SK-N-SH (cell line): ENCODE measurements around the gene WFDC12. TPM values are rescaled to one million over a fixed set of nuclear protein-coding genes. Genes with fewer than 3 reads are reported as not detected.

Source experiments
- CTCF ChIA-PET: fragments of 300-600, 350-600 bp; formaldehyde crosslinking; extraction: SDS; loops from one replicate; lab custom pipeline; 2021; lab: Yijun Ruan, JAX
- POLR2A ChIA-PET: fragments of 350-600 bp; sonication (Branson Sonifier 250); formaldehyde crosslinking; extraction: SDS; loops from one replicate; lab custom pipeline; 2020; ENCODE audit warnings: antibody characterized with exemption, inconsistent platforms; lab: Yijun Ruan, JAX
- DNase-seq: peaks from one replicate; pipeline ENCODE4 v3.0.0; 2012
- H2AFZ ChIP-seq: fragments of 200-600 bp; sonication (generic); 2 replicates; pipeline ENCODE4 v1.8.1; 2016; ENCODE audit warnings: antibody characterized with exemption, mild to moderate bottlenecking, low read depth
- H3F3A ChIP-seq: fragments of 200-600 bp; sonication (generic); replicated peaks from 2 replicates; pipeline ENCODE3; 2016; ENCODE audit warnings: antibody characterized with exemption, mild to moderate bottlenecking; ENCODE audit not compliant: insufficient read depth
- H3K27ac ChIP-seq, 2 experiments: fragments of 200-500 bp in 1 of 2; fragments of 200-600 bp in 1 of 2; sonication (Bioruptor generic) in 1 of 2; sonication (generic), shearing (Covaris generic) in 1 of 2; 2 replicates each; pipeline versions ENCODE4 v1.5.1 to v1.6.1; 2014 to 2016; ENCODE audit warnings: low read depth in 2 of 2, inconsistent platforms in 1 of 2, low read length in 1 of 2, mild to moderate bottlenecking in 1 of 2, mixed read lengths in 1 of 2
- H3K27me3 ChIP-seq: fragments of 200-600 bp; sonication (generic), shearing (Covaris generic); 2 replicates; pipeline ENCODE4 v1.6.1; 2016; ENCODE audit warnings: mixed run types; ENCODE audit not compliant: insufficient read depth
- H3K36me3 ChIP-seq, 2 experiments: fragments of 200-500 bp in 1 of 2; fragments of 200-600 bp in 1 of 2; sonication (Bioruptor generic) in 1 of 2; sonication (generic) in 1 of 2; replicated peaks in 1 of 2; 2 replicates each; pipeline versions ENCODE3 to v1.5.1; 2014 to 2016; ENCODE audit warnings: low read length in 1 of 2, mild to moderate bottlenecking in 1 of 2; ENCODE audit not compliant: insufficient read depth in 2 of 2, control insufficient read depth in 1 of 2
- H3K4me1 ChIP-seq, 2 experiments: fragments of 200-500 bp in 1 of 2; fragments of 200-600 bp in 1 of 2; sonication (Bioruptor generic) in 1 of 2; sonication (generic), shearing (Covaris generic) in 1 of 2; 2 replicates each; pipeline versions ENCODE4 v1.5.1 to v1.6.1; 2014 to 2016; ENCODE audit warnings: low read depth in 1 of 2, low read length in 1 of 2, mixed run types in 1 of 2; ENCODE audit not compliant: insufficient read depth in 2 of 2, control insufficient read depth in 1 of 2
- H3K4me2 ChIP-seq: fragments of 200-600 bp; sonication (generic), shearing (Covaris generic); 2 replicates; pipeline ENCODE4 v1.6.1; 2017; ENCODE audit warnings: mixed run types
- H3K4me3 ChIP-seq, 2 experiments: fragments of 200-500 bp in 1 of 2; fragments of 200-600 bp in 1 of 2; sonication (Bioruptor generic) in 1 of 2; sonication (generic), shearing (Covaris generic) in 1 of 2; 2 replicates each; pipeline versions ENCODE4 v1.5.1 to v1.8.1; 2014 to 2016; ENCODE audit warnings: low read depth in 2 of 2, inconsistent platforms in 1 of 2, low read length in 1 of 2, mild to moderate bottlenecking in 1 of 2, mixed read lengths in 1 of 2, moderate library complexity in 1 of 2
- H3K79me2 ChIP-seq: fragments of 200-600 bp; sonication (generic); 2 replicates; pipeline ENCODE4 v1.8.1; 2017; ENCODE audit warnings: mild to moderate bottlenecking; ENCODE audit not compliant: insufficient read depth
- H3K9ac ChIP-seq: fragments of 200-600 bp; sonication (generic); 2 replicates; pipeline ENCODE4 v1.6.1; 2017; ENCODE audit warnings: mixed run types
- H3K9me2 ChIP-seq: fragments of 200-600 bp; sonication (generic); 2 replicates; pipeline ENCODE4 v1.6.1; 2017; ENCODE audit warnings: mixed run types
- H3K9me3 ChIP-seq: fragments of 200-600 bp; sonication (generic); 2 replicates; pipeline ENCODE4 v1.6.1; 2017; ENCODE audit warnings: mixed run types, mild to moderate bottlenecking, moderate library complexity
- H4K20me1 ChIP-seq: fragments of 200-600 bp; sonication (generic); 2 replicates; pipeline ENCODE4 v1.6.1; 2017; ENCODE audit warnings: mild to moderate bottlenecking, mixed run types; ENCODE audit not compliant: insufficient read depth
- EZH2phosphoT487 ChIP-seq: fragments of 200-600 bp; sonication (generic); IDR thresholded peaks from 2 replicates; pipeline ENCODE4 v1.6.1; 2017; ENCODE audit warnings: low read depth, mixed run types, mild to moderate bottlenecking, antibody characterized with exemption, moderate library complexity, borderline replicate concordance
- FOSL2 ChIP-seq: IDR thresholded peaks from 2 replicates; pipeline ENCODE4 v1.4.0; 2012; ENCODE audit warnings: low read depth, mild to moderate bottlenecking, moderate library complexity, borderline replicate concordance
- GATA2 ChIP-seq: sonication (generic); formaldehyde crosslinking; IDR thresholded peaks from 2 replicates; pipeline ENCODE4 v1.5.0; 2020; ENCODE audit warnings: mild to moderate bottlenecking, missing genetic modification reagents
- MXI1 ChIP-seq: IDR thresholded peaks from 2 replicates; pipeline ENCODE4 v1.6.1; 2012; ENCODE audit warnings: mild to moderate bottlenecking, low read depth, low read length, improper control_type of control experiment
- NFIC ChIP-seq: IDR thresholded peaks from 2 replicates; pipeline ENCODE4 v1.4.0; 2012; ENCODE audit warnings: borderline replicate concordance
- RAD21 ChIP-seq: IDR thresholded peaks from 2 replicates; pipeline ENCODE4 v1.6.1; 2012; ENCODE audit warnings: mild to moderate bottlenecking, low read length
- SIN3A ChIP-seq: IDR thresholded peaks from 2 replicates; pipeline ENCODE4 v1.6.1; 2012; ENCODE audit warnings: low read depth, mild to moderate bottlenecking, low read length, moderate library complexity, borderline replicate concordance
- SMC3 ChIP-seq: IDR thresholded peaks from 2 replicates; pipeline ENCODE4 v1.6.1; 2012; ENCODE audit warnings: low read depth, low read length, improper control_type of control experiment
- TAF1 ChIP-seq: IDR thresholded peaks from 2 replicates; pipeline ENCODE4 v1.6.1; 2012; ENCODE audit warnings: low read depth, mild to moderate bottlenecking, low read length, moderate library complexity, borderline replicate concordance
- TEAD4 ChIP-seq: IDR thresholded peaks from 2 replicates; pipeline ENCODE4 v1.4.0; 2012; ENCODE audit warnings: mild to moderate bottlenecking, borderline replicate concordance; ENCODE audit not compliant: insufficient read depth
- WGBS: methylation state at CpG from one replicate; pipeline ENCODE4 v1.1.6; 2017; ENCODE audit warnings: low lambda C conversion rate; 5-methylcytosine and 5-hydroxymethylcytosine counted together
- polyA plus RNA-seq, 3 experiments: library from polyadenylated mRNA; depleted of rRNA; stranded (reverse); fragments of >200 nt; gene quantifications; 2 replicates each; pipeline ENCODE4 v1.2.3, GENCODE V29; 2012
- TF ChIP-seq, protein P1 (sequence below): fragments of 150-350 bp; IDR thresholded peaks from 2 replicates; pipeline ENCODE4 v1.6.1; 2016; ENCODE audit warnings: mild to moderate bottlenecking, low read depth, low read length
- TF ChIP-seq, protein P2 (sequence below): fragments of 200-600 bp; sonication (generic); IDR thresholded peaks from 2 replicates; pipeline ENCODE4 v1.6.1; 2017; ENCODE audit warnings: antibody characterized with exemption, mild to moderate bottlenecking, moderate library complexity

WFDC12 gene
- polyA plus RNA-seq, 1 of the 3 experiments (the other 2 are of a cell fraction): not detected

GRCh38 chr20:45096781-45097180 lies 27.5 kb downstream of the WFDC12 start:
- Histone ChIP-seq H2AFZ (no peak overlapping the region), H3F3A (no peaks in the 10 kb centered on the region), H3K9ac (no peak overlapping the region), H3K4me1 (peaks cover 0 to 4% of the 10 kb centered on the region in 2 experiments; a peak in 1 of 4 replicates), H3K27ac (no peak overlapping the region), H3K4me3 (no peak overlapping the region), H3K36me3 (no peaks in the 10 kb centered on the region), H3K9me3 (no peaks in the 10 kb centered on the region), H3K27me3 (no peaks in the 10 kb centered on the region), H3K79me2 (no peaks in the 10 kb centered on the region), H3K4me2 (no peak overlapping the region), H3K9me2 (no peaks in the 10 kb centered on the region), H4K20me1 (no peaks in the 10 kb centered on the region)
- WGBS: 78% methylated on average over 9 of the region's 9 CpGs
- CTCF ChIA-PET: interaction anchor here (0.8 to 9.3 kb wide), 36 partner anchors 9 to 674 kb away, joined by 3 to 158 read pairs (median 6); partner anchors contain the start of genes WFDC12 and WFDC5
- POLR2A ChIA-PET: no interaction called here
- DNase-seq: no peak
- TF ChIP-seq, protein P1, sequence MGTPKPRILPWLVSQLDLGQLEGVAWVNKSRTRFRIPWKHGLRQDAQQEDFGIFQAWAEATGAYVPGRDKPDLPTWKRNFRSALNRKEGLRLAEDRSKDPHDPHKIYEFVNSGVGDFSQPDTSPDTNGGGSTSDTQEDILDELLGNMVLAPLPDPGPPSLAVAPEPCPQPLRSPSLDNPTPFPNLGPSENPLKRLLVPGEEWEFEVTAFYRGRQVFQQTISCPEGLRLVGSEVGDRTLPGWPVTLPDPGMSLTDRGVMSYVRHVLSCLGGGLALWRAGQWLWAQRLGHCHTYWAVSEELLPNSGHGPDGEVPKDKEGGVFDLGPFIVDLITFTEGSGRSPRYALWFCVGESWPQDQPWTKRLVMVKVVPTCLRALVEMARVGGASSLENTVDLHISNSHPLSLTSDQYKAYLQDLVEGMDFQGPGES: no peak
- TF ChIP-seq FOSL2: peak; percentile 9; the same call in 1 of the 2 replicates

DNA sequence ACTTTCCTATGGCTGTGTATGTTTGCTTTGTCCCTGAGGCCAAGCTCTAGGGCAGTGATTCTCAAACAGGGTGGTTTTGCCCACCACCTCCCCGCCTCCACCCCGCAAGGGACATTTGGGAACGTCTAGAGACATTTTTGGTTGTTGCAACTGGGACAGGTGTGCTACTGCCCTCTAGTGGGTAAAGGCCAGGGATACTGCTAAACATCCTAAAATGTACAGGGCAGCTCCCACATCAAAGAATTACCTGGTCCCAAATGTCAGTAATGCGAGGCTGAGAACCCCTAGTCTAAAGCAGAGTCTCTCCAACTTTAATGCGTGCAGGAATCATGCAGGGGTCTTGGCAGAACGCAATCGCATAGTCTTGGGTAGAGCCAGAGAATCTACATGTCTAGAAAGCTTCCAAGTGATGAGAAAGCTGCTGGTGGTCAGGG lies 28.4 kb downstream of the WFDC12 start:
- H3K36me3 ChIP-seq: no peaks in the 10 kb centered on the region
- no peaks in the 10 kb centered on the region for H3F3A ChIP-seq
- H3K27ac ChIP-seq: no peak overlapping the region
- H3K4me1 ChIP-seq: peaks cover 0 to 4% of the 10 kb centered on the region in 2 experiments; a peak in 1 of 4 replicates
- POLR2A ChIA-PET: no interaction called here
- H3K79me2 ChIP-seq: no peaks in the 10 kb centered on the region
- no peaks in the 10 kb centered on the region for H3K27me3 ChIP-seq
- H4K20me1 ChIP-seq: no peaks in the 10 kb centered on the region
- no peaks in the 10 kb centered on the region for H3K9me2 ChIP-seq
- H2AFZ ChIP-seq: no peak overlapping the region
- no peak overlapping the region for H3K4me3 ChIP-seq
- no peak overlapping the region; the same call in 1 of the 2 replicates for H3K9ac ChIP-seq
- H3K4me2 ChIP-seq: no peak overlapping the region
- no peak for TF ChIP-seq MXI1
- peak; percentile 78 for TF ChIP-seq RAD21
- peak; percentile 85 for TF ChIP-seq SMC3
- TF ChIP-seq, protein P2, sequence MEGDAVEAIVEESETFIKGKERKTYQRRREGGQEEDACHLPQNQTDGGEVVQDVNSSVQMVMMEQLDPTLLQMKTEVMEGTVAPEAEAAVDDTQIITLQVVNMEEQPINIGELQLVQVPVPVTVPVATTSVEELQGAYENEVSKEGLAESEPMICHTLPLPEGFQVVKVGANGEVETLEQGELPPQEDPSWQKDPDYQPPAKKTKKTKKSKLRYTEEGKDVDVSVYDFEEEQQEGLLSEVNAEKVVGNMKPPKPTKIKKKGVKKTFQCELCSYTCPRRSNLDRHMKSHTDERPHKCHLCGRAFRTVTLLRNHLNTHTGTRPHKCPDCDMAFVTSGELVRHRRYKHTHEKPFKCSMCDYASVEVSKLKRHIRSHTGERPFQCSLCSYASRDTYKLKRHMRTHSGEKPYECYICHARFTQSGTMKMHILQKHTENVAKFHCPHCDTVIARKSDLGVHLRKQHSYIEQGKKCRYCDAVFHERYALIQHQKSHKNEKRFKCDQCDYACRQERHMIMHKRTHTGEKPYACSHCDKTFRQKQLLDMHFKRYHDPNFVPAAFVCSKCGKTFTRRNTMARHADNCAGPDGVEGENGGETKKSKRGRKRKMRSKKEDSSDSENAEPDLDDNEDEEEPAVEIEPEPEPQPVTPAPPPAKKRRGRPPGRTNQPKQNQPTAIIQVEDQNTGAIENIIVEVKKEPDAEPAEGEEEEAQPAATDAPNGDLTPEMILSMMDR: peak; percentile 77
- no peak for TF ChIP-seq TEAD4
- TF ChIP-seq EZH2phosphoT487: no peak
- no peak for TF ChIP-seq NFIC
- no peak for TF ChIP-seq GATA2 (CRISPR knock-in tag)
- no peak for TF ChIP-seq SIN3A
- no peak for TF ChIP-seq TAF1
- 11% methylated on average over 7 of the region's 7 CpGs for WGBS
- DNase-seq: peak; percentile 66
- no peaks in the 10 kb centered on the region for H3K9me3 ChIP-seq
- CTCF ChIA-PET: interaction anchor here (0.6 to 9.3 kb wide), 52 partner anchors 9 to 1489 kb away, joined by 3 to 158 read pairs (median 5); partner anchors contain the start of genes STK4, WFDC12 and WFDC5
